Measurements from ENCODE around the gene AHRR. TPM values are rescaled to one million over a fixed set of nuclear protein-coding genes. Genes with fewer than 3 reads are reported as not detected.

Gene AHRR
- total and polyA plus RNA-seq, 9 donors, result 1.4 to 6.9 (median 2.8) TPM

- WGBS (ENCODE audit: insufficient coverage), result 38% methylated on average over 18 of the region's 18 CpGs
- DNase-seq, result no peak
- Histone ChIP-seq H3K36me3 (ENCODE audit: control insufficient read depth, insufficient read depth, low read length) (peaks cover 24% of the 10 kb centered on the region), H3K9me3 (replicated peaks; ENCODE audit: control insufficient read depth, low read depth, low read length) (no peaks in the 10 kb centered on the region), H3K27me3 (ENCODE audit: control insufficient read depth, insufficient read depth, low read length) (peaks cover 55% of the 10 kb centered on the region), H3K4me3 (ENCODE audit: low read length) (no peak overlapping the region), H3K27ac (ENCODE audit: low read length) (no peak overlapping the region), H3K4me1 (ENCODE audit: control insufficient read depth, insufficient read depth, low read length) (peaks cover 17% of the 10 kb centered on the region)
Observed at GRCh38 chr5:318931-319601, 2.4 kb upstream of the AHRR start.

- Histone ChIP-seq H3K27me3 (ENCODE audit: control insufficient read depth, insufficient read depth, low read length) (peaks cover 64% of the 10 kb centered on the region), H3K4me3 (ENCODE audit: low read length) (peak overlapping the region; percentile 29), H3K9me3 (replicated peaks; ENCODE audit: control insufficient read depth, low read depth, low read length) (no peaks in the 10 kb centered on the region), H3K4me1 (ENCODE audit: control insufficient read depth, insufficient read depth, low read length) (peaks cover 17% of the 10 kb centered on the region), H3K27ac (ENCODE audit: low read length) (no peak overlapping the region), H3K36me3 (ENCODE audit: control insufficient read depth, insufficient read depth, low read length) (peaks cover 9% of the 10 kb centered on the region)
- DNase-seq, result no peak
- under 1% methylated on average over 65 of the region's 65 CpGs for WGBS (ENCODE audit: insufficient coverage)
Observed at GRCh38 chr5:320524-321229, 837 bp upstream of the AHRR start.

- DNase-seq, result no peak
- no peaks in the 10 kb centered on the region for H3K9me3 ChIP-seq (replicated peaks; ENCODE audit: control insufficient read depth, low read depth, low read length)
Observed at GRCh38 chr5:321726-322251, 275 bp downstream of the AHRR start.

DNA sequence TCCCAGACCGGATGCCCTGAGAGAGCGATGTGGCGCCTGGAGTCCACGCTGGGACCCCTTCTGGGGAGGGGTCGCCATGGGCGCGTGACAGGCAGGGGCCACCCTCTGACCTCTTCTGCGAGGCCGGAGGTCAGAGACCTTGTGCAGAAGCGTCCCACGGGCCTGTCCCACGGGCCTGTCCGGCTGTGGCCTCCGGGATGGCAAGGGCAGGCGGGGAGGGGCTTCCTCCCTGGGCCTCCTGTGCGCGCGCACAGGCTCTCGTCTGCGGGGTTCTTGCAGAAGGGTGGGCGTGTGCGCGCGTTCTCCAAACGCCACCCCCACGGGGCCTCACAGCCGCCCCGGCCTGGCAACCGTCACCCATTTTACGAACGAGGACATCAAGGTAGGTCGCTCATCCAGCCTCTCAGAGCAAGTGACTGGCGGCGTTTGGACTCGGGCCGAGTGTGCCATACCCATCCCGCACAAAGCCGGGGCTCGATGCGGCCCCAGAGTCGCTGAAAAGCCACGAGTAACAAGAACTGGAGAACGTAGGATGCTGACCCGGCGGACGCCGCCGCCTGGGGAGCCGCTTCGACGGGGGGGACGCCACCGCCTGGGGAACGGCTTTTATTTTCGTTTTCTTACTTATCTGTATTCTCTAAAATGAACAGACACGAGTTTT lies 897 bp downstream of the AHRR start:
- no peak overlapping the region for H3K27ac ChIP-seq (ENCODE audit: low read length)
- peaks cover 13% of the 10 kb centered on the region for H3K4me1 ChIP-seq (ENCODE audit: control insufficient read depth, insufficient read depth, low read length)
- H3K4me3 ChIP-seq (ENCODE audit: low read length), result peak overlapping the region; percentile 22
- no peaks in the 10 kb centered on the region for H3K36me3 ChIP-seq (ENCODE audit: control insufficient read depth, insufficient read depth, low read length)
- H3K9me3 ChIP-seq (replicated peaks; ENCODE audit: control insufficient read depth, low read depth, low read length), result no peaks in the 10 kb centered on the region
- no peak for DNase-seq
- peaks cover 67% of the 10 kb centered on the region for H3K27me3 ChIP-seq (ENCODE audit: control insufficient read depth, insufficient read depth, low read length)
- 29% methylated on average over 38 of the region's 56 CpGs for WGBS (ENCODE audit: insufficient coverage)

More at GRCh38 chr5:321726-322251, 275 bp downstream of the AHRR start:
- H3K4me1 ChIP-seq (ENCODE audit: control insufficient read depth, insufficient read depth, low read length), result peaks cover 17% of the 10 kb centered on the region
- peaks cover 1% of the 10 kb centered on the region for H3K36me3 ChIP-seq (ENCODE audit: control insufficient read depth, insufficient read depth, low read length)
- under 1% methylated on average over 67 of the region's 67 CpGs for WGBS (ENCODE audit: insufficient coverage)
- peaks cover 67% of the 10 kb centered on the region for H3K27me3 ChIP-seq (ENCODE audit: control insufficient read depth, insufficient read depth, low read length)
- H3K27ac ChIP-seq (ENCODE audit: low read length), result no peak overlapping the region
- H3K4me3 ChIP-seq (ENCODE audit: low read length), result peak overlapping the region; percentile 22

GRCh38 chr5:322942-323879 lies 1.7 kb downstream of the AHRR start:
- H3K36me3 ChIP-seq (ENCODE audit: control insufficient read depth, insufficient read depth, low read length), result no peaks in the 10 kb centered on the region
- peaks cover 12% of the 10 kb centered on the region for H3K4me1 ChIP-seq (ENCODE audit: control insufficient read depth, insufficient read depth, low read length)
- no peak overlapping the region for H3K27ac ChIP-seq (ENCODE audit: low read length)
- no peaks in the 10 kb centered on the region for H3K9me3 ChIP-seq (replicated peaks; ENCODE audit: control insufficient read depth, low read depth, low read length)
- 46% methylated on average over 24 of the region's 30 CpGs for WGBS (ENCODE audit: insufficient coverage)
- H3K27me3 ChIP-seq (ENCODE audit: control insufficient read depth, insufficient read depth, low read length), result peaks cover 67% of the 10 kb centered on the region
- H3K4me3 ChIP-seq (ENCODE audit: low read length), result no peak overlapping the region
- DNase-seq, result no peak

- DNase-seq, result no peak
- Histone ChIP-seq H3K27me3 (ENCODE audit: control insufficient read depth, insufficient read depth, low read length) (peaks cover 49% of the 10 kb centered on the region), H3K9me3 (replicated peaks; ENCODE audit: control insufficient read depth, low read depth, low read length) (no peaks in the 10 kb centered on the region), H3K27ac (ENCODE audit: low read length) (no peak overlapping the region), H3K4me3 (ENCODE audit: low read length) (no peak overlapping the region), H3K36me3 (ENCODE audit: control insufficient read depth, insufficient read depth, low read length) (no peaks in the 10 kb centered on the region), H3K4me1 (ENCODE audit: control insufficient read depth, insufficient read depth, low read length) (peaks cover 12% of the 10 kb centered on the region)
- WGBS (ENCODE audit: insufficient coverage), result 64% methylated on average over 9 of the region's 24 CpGs
Observed at GRCh38 chr5:324736-325612, 3.5 kb downstream of the AHRR start.

DNA sequence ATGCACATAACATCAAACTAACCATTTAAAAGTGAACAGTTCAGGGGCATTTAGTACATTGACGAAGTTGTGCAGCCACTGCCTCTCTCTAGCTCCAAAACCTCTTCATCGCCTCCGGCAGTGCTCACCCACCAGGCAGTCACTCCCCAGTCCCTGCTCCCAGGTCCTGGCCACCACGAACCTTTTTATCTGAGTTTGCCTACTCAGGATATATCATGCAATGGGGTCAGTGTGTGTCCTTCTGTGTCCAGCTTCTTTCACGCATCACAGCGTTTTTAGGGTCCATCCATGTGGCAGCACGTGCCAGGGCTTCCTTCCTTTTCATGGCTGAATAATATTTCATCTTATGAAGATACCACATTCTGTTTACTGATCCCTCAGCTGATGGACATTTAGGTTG lies 4.6 kb downstream of the AHRR start:
- no peaks in the 10 kb centered on the region for H3K9me3 ChIP-seq (replicated peaks; ENCODE audit: control insufficient read depth, low read depth, low read length)
- peaks cover 7% of the 10 kb centered on the region for H3K4me1 ChIP-seq (ENCODE audit: control insufficient read depth, insufficient read depth, low read length)
- peaks cover 38% of the 10 kb centered on the region for H3K27me3 ChIP-seq (ENCODE audit: control insufficient read depth, insufficient read depth, low read length)
- 100% methylated on average over 4 of the region's 7 CpGs for WGBS (ENCODE audit: insufficient coverage)
- no peak overlapping the region for H3K27ac ChIP-seq (ENCODE audit: low read length)
- H3K36me3 ChIP-seq (ENCODE audit: control insufficient read depth, insufficient read depth, low read length), result no peaks in the 10 kb centered on the region
- DNase-seq, result no peak
- no peak overlapping the region for H3K4me3 ChIP-seq (ENCODE audit: low read length)

- Histone ChIP-seq H3K27ac (ENCODE audit: low read length) (no peak overlapping the region), H3K9me3 (replicated peaks; ENCODE audit: control insufficient read depth, low read depth, low read length) (no peaks in the 10 kb centered on the region), H3K4me3 (ENCODE audit: low read length) (no peak overlapping the region), H3K4me1 (ENCODE audit: control insufficient read depth, insufficient read depth, low read length) (no peaks in the 10 kb centered on the region), H3K36me3 (ENCODE audit: control insufficient read depth, insufficient read depth, low read length) (no peaks in the 10 kb centered on the region), H3K27me3 (ENCODE audit: control insufficient read depth, insufficient read depth, low read length) (peaks cover 10% of the 10 kb centered on the region)
- DNase-seq, result no peak
- 82% methylated on average over 2 of the region's 4 CpGs for WGBS (ENCODE audit: insufficient coverage)
Observed at GRCh38 chr5:329121-329735, 7.7 kb downstream of the AHRR start.

All from muscle of leg (tissue), 11 donors.